H1 (cell line): ENCODE results near the gene DCAF4L1. TPM values are rescaled to one million over a fixed set of nuclear protein-coding genes. Genes with fewer than 3 reads are reported as not detected.

Source experiments
- CBX8 ChIP-seq: fragments of 300-800, 300-1000 bp; sonication (generic); IDR thresholded peaks from 2 replicates; pipeline ENCODE4 v1.7.1; 2016; ENCODE audit warnings: low read depth, low read length, borderline replicate concordance
- EGR1 ChIP-seq: IDR thresholded peaks from 2 replicates; pipeline ENCODE4 v1.6.1; 2011; ENCODE audit warnings: low read depth, low read length, borderline replicate concordance
- EP300 ChIP-seq, 2 experiments: IDR thresholded peaks; 1 replicate in 1 of 2; 2 replicates in 1 of 2; pipeline ENCODE4 v1.6.1; 2011 to 2012; ENCODE audit warnings: low read depth in 2 of 2, low read length in 2 of 2, mild to moderate bottlenecking in 2 of 2, borderline replicate concordance in 1 of 2, inconsistent platforms in 1 of 2, moderate library complexity in 1 of 2
- HDAC6 ChIP-seq: IDR thresholded peaks from one replicate; pipeline ENCODE4 v1.7.1; 2012; ENCODE audit warnings: low read depth, mild to moderate bottlenecking, inconsistent platforms, low read length, moderate library complexity
- JUND ChIP-seq: IDR thresholded peaks from 2 replicates; pipeline ENCODE4 v1.6.1; 2011; ENCODE audit warnings: mild to moderate bottlenecking, improper control_type of control experiment, low read length
- POLR2A ChIP-seq, 2 experiments: IDR thresholded peaks; 1 replicate in 1 of 2; 2 replicates in 1 of 2; pipeline ENCODE4 v1.6.1; 2011; ENCODE audit warnings: low read depth in 2 of 2, low read length in 2 of 2, mild to moderate bottlenecking in 2 of 2; ENCODE audit errors: control extremely low read depth in 1 of 2
- ZNF274 ChIP-seq: IDR thresholded peaks from 2 replicates; pipeline ENCODE4 v1.7.0; 2012; ENCODE audit warnings: low read length, borderline replicate concordance; ENCODE audit errors: extremely low read depth
- polyA plus RNA-seq, 7 experiments: library from polyadenylated mRNA; depleted of rRNA in 3 of 7; stranded (reverse) in 5 of 7; unstranded in 2 of 7; fragments of >200 nt in 5 of 7; fragments of 200-250 nt in 2 of 7; gene quantifications; 1 replicate in 5 of 7; 2 replicates in 1 of 7; 4 replicates in 1 of 7; pipeline versions ENCODE4 v1.2.1 to v1.2.3, GENCODE V29; 2011 to 2013; ENCODE audit warnings: missing spikeins in 2 of 7, mixed read lengths in 2 of 7
- total RNA-seq: library from RNA; stranded (reverse); fragmentation: NEBNext Ultra II Directional; extraction: Animal tissue kit (Norgen Biotek cat#: 25700); gene quantifications from 2 replicates; pipeline ENCODE4 v1.2.1, GENCODE V29; 2021
- TF ChIP-seq, protein P1 (sequence below): IDR thresholded peaks from 2 replicates; pipeline ENCODE4 v1.6.1; 2011; ENCODE audit warnings: low read depth, mild to moderate bottlenecking, low read length; ENCODE audit not compliant: insufficient read depth

The DCAF4L1 gene
- total and polyA plus RNA-seq, 2 of the 8 experiments (the other 6 are each of a cell fraction or from before 2014, with no cell fraction given), result 0.06 to 0.15 TPM

DNA sequence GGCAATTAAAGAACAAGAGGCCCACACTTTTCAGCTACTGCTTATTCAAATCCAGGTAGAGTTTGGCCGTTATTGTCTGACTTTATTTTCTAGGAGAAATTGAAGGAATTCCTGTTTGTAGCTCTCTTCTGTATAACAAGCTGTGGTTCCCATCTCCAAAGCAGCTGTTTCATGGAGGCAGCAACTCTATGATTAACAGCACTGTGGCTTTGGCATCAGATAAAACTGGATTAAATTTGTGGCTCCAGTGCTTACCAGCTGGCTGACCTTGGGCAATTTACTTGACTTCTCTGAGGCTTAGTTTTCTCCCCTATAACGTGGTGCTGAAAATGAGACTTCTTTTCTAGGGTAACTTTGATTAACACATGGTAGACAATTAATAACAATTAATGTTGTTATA is 36.9 kb downstream of the DCAF4L1 start (continued):
- TF ChIP-seq ZNF274 (no peak), EGR1 (no peak), JUND (no peak), CBX8 (no peak), POLR2A (IDR thresholded peaks at IDR 0.05; ENCODE audit: control extremely low read depth in 1 of 2, low read depth in 2 of 2, low read length in 2 of 2) (no peak), HDAC6 (no peak), EP300 (IDR thresholded peaks at IDR 0.05; ENCODE audit: borderline replicate concordance in 1 of 2, low read depth in 2 of 2, low read length in 2 of 2) (no peak)
- TF ChIP-seq, protein P1, sequence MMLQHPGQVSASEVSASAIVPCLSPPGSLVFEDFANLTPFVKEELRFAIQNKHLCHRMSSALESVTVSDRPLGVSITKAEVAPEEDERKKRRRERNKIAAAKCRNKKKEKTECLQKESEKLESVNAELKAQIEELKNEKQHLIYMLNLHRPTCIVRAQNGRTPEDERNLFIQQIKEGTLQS, result no peak

Other genes starting within 250 kb of the DCAF4L1 start
- not detected in 2 replicates for gene PHOX2B, start 233.0 kb upstream of the DCAF4L1 start, total RNA-seq
- not detected in 2 replicates for gene PHOX2B, start 233.0 kb upstream of the DCAF4L1 start, polyA plus RNA-seq (2011; rRNA removed)
- gene TMEM33, start 46.3 kb upstream of the DCAF4L1 start, total RNA-seq, result 86.7 and 94.4 TPM in 2 replicates
- gene TMEM33, start 46.3 kb upstream of the DCAF4L1 start, polyA plus RNA-seq (2011; rRNA removed), result 72.5 and 86.6 TPM in 2 replicates
- 67.2 and 71.0 TPM in 2 replicates for gene SLC30A9, start 8.8 kb downstream of the DCAF4L1 start, total RNA-seq
- 33.1 and 41.2 TPM in 2 replicates for gene SLC30A9, start 8.8 kb downstream of the DCAF4L1 start, polyA plus RNA-seq (2011; rRNA removed)
- 42.9 and 45.4 TPM in 2 replicates for gene BEND4, start 170.9 kb downstream of the DCAF4L1 start, total RNA-seq
- 10.0 and 12.2 TPM in 2 replicates for gene BEND4, start 170.9 kb downstream of the DCAF4L1 start, polyA plus RNA-seq (2011; rRNA removed)